NCI-H1694 (cell line): Measurements from ENCODE around the gene SLC4A4.
A peak's percentile ranks its signal among the peaks of the same experiment; 100 is the strongest.
"Not testable (repeated sequence)": the region's sequence is repeated elsewhere in the genome, so short reads cannot be mapped to it uniquely, and the experiment has no call there.

Experiments
- DNase-seq: peaks from one replicate; lab custom pipeline; 2025; lab: John Stamatoyannopoulos, UW

SLC4A4 gene

GRCh38 chr4:71360844-71361243 is 22.0 kb downstream of the SLC4A4 start:
- DNase-seq: no peak

GRCh38 chr4:71361476-71361875 is 22.7 kb downstream of the SLC4A4 start:
- no peak for DNase-seq

- DNase-seq: peak; percentile 73
Measured at GRCh38 chr4:71366766-71367165, 27.9 kb downstream of the SLC4A4 start.

- peak; percentile 10 for DNase-seq
Measured at GRCh38 chr4:71367546-71367945, 28.7 kb downstream of the SLC4A4 start.

- no peak for DNase-seq
Measured at GRCh38 chr4:71368906-71369305, 30.1 kb downstream of the SLC4A4 start.

GRCh38 chr4:71369536-71369935 is 30.7 kb downstream of the SLC4A4 start:
- DNase-seq: no peak

GRCh38 chr4:71375494-71375893 is 36.7 kb downstream of the SLC4A4 start:
- DNase-seq: no peak

GRCh38 chr4:71377561-71377960 is 38.7 kb downstream of the SLC4A4 start:
- no peak for DNase-seq

- no peak for DNase-seq
Measured at GRCh38 chr4:71379126-71379525, 40.3 kb downstream of the SLC4A4 start.

GRCh38 chr4:71380788-71381187 is 42.0 kb downstream of the SLC4A4 start:
- no peak for DNase-seq

GRCh38 chr4:71382125-71382899 is 43.5 kb downstream of the SLC4A4 start:
- no peak for DNase-seq

GRCh38 chr4:71382900-71383560 is 44.2 kb downstream of the SLC4A4 start:
- DNase-seq: no peak

GRCh38 chr4:71383984-71384383 is 45.2 kb downstream of the SLC4A4 start:
- no peak for DNase-seq

- DNase-seq: no peak
Measured at GRCh38 chr4:71389149-71389827, 50.5 kb downstream of the SLC4A4 start.

GRCh38 chr4:71392109-71392508 is 53.3 kb downstream of the SLC4A4 start:
- DNase-seq: no peak

GRCh38 chr4:71396382-71396781 is 57.6 kb downstream of the SLC4A4 start:
- no peak for DNase-seq

- DNase-seq: no peak
Measured at GRCh38 chr4:71400810-71401209, 62.0 kb downstream of the SLC4A4 start.

- DNase-seq: no peak
Measured at GRCh38 chr4:71402616-71403015, 63.8 kb downstream of the SLC4A4 start.

GRCh38 chr4:71404049-71404448 is 65.2 kb downstream of the SLC4A4 start:
- DNase-seq: no peak

GRCh38 chr4:71405791-71406190 is 67.0 kb downstream of the SLC4A4 start:
- DNase-seq: no peak

GRCh38 chr4:71406459-71406963 is 67.7 kb downstream of the SLC4A4 start:
- no peak for DNase-seq

- not testable (repeated sequence) for DNase-seq
Measured at GRCh38 chr4:71408961-71409360, 70.1 kb downstream of the SLC4A4 start.

- no peak for DNase-seq
Measured at GRCh38 chr4:71411981-71412380, 73.2 kb downstream of the SLC4A4 start.
